ENCODE data around the gene USF1.

GRCh38 chr1:160997323-160998038, 48.3 kb downstream of the USF1 start:
- TF ChIP-seq NFIC (IDR thresholded peaks at IDR 0.05): no peak
- no peak for TF ChIP-seq EP300 (IDR thresholded peaks at IDR 0.05; ENCODE audit: borderline replicate concordance)
- TF ChIP-seq CREB1 (IDR thresholded peaks at IDR 0.05; ENCODE audit: low read depth): no peak
- no peak for TF ChIP-seq YY1 (IDR thresholded peaks at IDR 0.05; ENCODE audit: low read depth)
- no peak for TF ChIP-seq CEBPB (IDR thresholded peaks at IDR 0.05)
- no peak for TF ChIP-seq TAF1 (IDR thresholded peaks at IDR 0.05; ENCODE audit: low read depth)
- no peak for TF ChIP-seq EGR1 (IDR thresholded peaks at IDR 0.05)
- peak; percentile 47; the same call in 1 of the 2 replicates for TF ChIP-seq RAD21 (IDR thresholded peaks at IDR 0.05; ENCODE audit: low read depth)
- no peak for TF ChIP-seq ZBTB7A (IDR thresholded peaks at IDR 0.05; ENCODE audit: low read depth)
- TF ChIP-seq, protein P1, sequence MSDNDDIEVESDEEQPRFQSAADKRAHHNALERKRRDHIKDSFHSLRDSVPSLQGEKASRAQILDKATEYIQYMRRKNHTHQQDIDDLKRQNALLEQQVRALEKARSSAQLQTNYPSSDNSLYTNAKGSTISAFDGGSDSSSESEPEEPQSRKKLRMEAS (IDR thresholded peaks at IDR 0.05): no peak
- no peak for TF ChIP-seq REST (IDR thresholded peaks at IDR 0.05; ENCODE audit: low read depth)
- no peak for TF ChIP-seq FOXM1 (IDR thresholded peaks at IDR 0.05; ENCODE audit: borderline replicate concordance, low read depth)
- no peak for TF ChIP-seq TCF12 (IDR thresholded peaks at IDR 0.05; ENCODE audit: low read depth)
- TF ChIP-seq TEAD4 (IDR thresholded peaks at IDR 0.05): no peak; the same call in 1 of the 2 replicates
